Measurements from ENCODE around the gene NAALADL2.

GRCh38 chr3:175486255-175486654, 627.1 kb downstream of the NAALADL2 start:
- TF ChIP-seq CTCF (IDR thresholded peaks at IDR 0.05) (no peak), POLR2A (IDR thresholded peaks at IDR 0.05) (no peak)
